SK-MEL-5 (cell line): ENCODE results near the gene NR1H2. TPM values are rescaled to one million over a fixed set of nuclear protein-coding genes. Genes with fewer than 3 reads are reported as not detected.
"Not testable (repeated sequence)": the region's sequence is repeated elsewhere in the genome, so short reads cannot be mapped to it uniquely, and the experiment has no call there.

Experiments
- DNase-seq: peaks from one replicate; pipeline ENCODE4 v3.0.0-alpha.2; 2016; ENCODE audit warnings: low read depth, low spot score
- in situ Hi-C: cut with HindIII; loops from 2 replicates; pipeline ENCODE4 v1.10.0; 2016; ENCODE audit warnings: low sequenced_read_pairs, high pct_unique_total_duplicates, low pct_unique_long_range_greater_than_20kb
- polyA plus RNA-seq, 2 experiments: library from polyadenylated mRNA; depleted of rRNA; stranded (reverse); fragments of >200 nt; gene quantifications; 2 replicates each; pipeline ENCODE4 v1.2.3, GENCODE V29; 2015
- total RNA-seq: library from RNA; depleted of rRNA; stranded (reverse); fragments of >200 nt; shearing (Covaris generic); gene quantifications from 2 replicates; pipeline ENCODE4 v1.2.3, GENCODE V29; 2014; rRNA removed

NR1H2 gene
- 82.1 and 82.4 TPM in 2 replicates for total RNA-seq
- 114 and 120 TPM in 2 replicates for polyA plus RNA-seq (2015; cell fraction: cytosol; rRNA removed)
- 87.9 and 109 TPM in 2 replicates for polyA plus RNA-seq (2015; cell fraction: nucleus; rRNA removed)

DNA sequence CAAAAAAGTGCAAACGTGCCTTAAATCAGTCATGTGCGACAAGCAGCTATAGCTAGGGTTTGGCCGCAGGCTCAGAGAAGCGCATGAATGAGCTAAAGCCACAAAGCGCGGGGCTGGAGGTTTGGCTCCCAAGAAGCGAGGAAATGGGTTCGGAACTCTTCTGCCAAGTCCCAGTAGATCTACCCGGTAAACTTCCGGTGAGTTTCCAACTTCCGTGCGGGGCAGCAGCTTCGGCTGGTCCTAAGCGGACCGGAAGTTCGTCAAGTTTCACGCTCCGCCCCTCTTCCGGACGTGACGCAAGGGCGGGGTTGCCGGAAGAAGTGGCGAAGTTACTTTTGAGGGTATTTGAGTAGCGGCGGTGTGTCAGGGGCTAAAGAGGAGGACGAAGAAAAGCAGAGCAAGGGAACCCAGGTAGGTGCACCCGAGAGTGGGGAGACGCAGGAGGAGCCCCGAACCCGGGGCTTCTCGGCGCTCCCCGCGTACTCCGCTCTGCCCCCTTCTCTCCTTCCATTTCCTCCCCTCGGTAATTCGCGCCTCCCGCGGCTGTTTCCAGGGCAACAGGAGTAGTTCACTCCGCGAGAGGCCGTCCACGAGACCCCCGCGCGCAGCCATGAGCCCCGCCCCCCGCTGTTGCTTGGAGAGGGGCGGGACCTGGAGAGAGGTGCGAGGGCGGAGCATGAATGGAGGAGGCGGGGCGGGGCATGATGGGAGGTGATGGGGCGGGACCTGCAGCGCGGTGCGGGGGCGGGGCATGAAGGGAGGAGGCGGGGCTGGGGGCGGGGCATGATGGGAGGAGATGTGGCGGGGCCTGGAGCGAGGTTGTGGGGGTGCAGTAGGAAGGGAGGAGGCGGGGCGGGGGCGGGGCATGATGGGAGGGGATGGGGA is at the start of gene NR1H2:
TSS of gene NR1H2 (plus strand) at position 292 of the 885 bp plus-strand sequence. CDS start 1,149 bp downstream, outside the sequence.
- in situ Hi-C loops = no loop called here
- DNase-seq = peak; percentile 97

DNA sequence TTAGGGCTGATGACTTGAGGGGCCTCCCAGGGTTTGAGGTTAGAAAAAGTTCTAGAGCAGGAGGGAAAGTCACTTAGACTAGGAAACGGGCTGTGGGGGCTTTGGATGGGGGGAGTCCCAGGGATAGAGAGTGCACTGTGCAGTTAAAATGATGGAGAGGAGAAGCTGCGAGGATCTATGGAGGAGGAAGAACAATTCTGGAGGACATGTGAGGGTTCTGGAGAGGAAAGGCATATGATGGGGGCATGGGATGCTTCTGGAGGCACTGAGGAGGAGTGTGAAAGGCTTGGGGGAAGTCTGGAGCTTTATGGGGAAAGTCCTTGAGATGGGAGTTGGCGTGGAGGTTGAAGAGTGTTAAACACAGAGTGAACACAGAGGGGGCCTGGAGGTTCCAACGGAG is 49.2 kb upstream of the NR1H2 start:
- in situ Hi-C loops = no loop called here
- DNase-seq = no peak

DNA sequence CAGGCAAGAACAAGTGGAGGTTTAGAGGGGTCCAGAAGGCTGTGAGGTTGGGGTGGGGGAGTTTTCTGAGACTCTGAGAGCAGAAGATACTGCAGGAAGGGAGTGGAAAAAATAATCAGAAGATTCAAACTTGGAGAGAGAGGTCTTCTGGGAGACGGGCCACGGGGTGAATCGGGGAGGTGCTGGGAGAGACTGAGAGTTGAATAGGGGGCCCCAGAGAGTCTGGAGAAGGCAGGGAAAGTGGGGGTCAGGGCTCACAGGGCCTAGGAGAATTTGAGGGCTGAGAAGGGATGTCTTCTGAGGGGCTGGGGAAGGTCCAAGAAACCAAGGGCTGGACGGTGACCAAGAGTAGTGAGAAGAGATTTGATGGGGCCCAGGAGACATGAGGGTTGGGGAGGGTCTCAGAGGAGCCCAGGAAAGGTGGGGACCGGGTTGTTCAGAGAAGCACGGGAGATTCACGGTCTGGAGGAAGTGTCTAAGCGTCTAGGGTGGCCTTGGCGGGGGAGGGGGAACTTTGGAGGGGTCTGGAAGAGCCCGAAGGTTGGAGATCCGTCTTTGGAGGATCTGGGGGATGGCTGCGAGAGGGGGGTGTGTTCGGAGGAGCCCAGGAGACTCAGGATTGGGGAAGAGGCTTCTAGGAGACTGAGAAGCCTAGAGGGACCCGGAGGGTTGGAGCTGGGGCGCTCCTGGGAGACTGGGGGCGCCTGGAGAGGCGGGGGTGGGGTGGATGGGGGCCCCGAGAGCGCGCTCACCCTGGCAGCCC is 48.6 kb upstream of the NR1H2 start:
- in situ Hi-C loops = no loop called here

DNA sequence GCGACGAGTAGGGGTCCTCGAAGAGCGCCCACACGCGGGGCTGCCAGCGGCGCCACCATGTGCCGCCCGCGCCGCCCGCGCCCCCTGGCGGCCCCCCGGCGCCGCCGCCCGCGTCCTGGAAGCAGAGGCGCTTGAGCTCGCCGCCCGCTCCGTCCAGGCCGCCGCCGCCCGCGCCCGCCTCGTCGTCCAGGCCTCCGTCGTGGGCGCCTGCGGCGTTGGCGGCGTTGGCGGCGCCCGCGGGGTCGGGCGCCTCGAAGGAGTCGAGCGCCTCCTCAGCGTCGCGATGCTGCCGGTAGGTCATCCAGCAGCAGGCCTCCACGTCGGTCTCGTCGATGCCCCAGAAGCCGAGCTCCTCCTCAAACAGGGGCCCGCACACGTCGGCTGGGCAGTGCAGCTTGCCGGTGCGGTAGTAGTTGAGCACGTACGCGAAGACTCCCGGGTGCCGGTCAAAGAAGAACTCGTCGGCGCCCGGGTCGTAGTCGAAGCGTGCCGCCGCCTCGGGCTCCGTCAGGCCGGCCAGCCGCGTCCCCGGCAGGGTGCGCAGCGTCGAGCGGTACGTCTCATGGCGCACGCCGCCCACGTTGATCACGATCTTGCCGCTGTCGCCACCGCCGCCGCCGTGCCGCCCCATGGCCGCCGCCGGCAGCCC is 47.9 kb upstream of the NR1H2 start:
- in situ Hi-C loops = no loop called here
- peak; percentile 20 for DNase-seq

More for the DNA sequence above, 48.6 kb upstream of the NR1H2 start:
- DNase-seq = no peak

DNA sequence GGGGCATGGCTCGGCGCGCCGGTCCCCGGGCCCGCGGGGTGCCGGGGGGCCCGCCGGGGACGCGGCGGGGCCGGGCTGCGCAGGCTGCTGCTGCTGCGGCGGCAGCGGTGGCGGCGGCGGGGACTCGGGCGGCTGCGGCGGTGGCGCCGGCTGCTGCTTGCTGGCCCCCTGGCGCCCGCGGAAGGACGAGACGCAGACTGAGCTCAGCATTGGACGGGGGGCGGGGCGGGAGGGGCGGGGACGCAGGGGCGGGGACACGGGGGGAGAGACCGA is 47.4 kb upstream of the NR1H2 start:
- no peak for DNase-seq
- in situ Hi-C loops = no loop called here

DNA sequence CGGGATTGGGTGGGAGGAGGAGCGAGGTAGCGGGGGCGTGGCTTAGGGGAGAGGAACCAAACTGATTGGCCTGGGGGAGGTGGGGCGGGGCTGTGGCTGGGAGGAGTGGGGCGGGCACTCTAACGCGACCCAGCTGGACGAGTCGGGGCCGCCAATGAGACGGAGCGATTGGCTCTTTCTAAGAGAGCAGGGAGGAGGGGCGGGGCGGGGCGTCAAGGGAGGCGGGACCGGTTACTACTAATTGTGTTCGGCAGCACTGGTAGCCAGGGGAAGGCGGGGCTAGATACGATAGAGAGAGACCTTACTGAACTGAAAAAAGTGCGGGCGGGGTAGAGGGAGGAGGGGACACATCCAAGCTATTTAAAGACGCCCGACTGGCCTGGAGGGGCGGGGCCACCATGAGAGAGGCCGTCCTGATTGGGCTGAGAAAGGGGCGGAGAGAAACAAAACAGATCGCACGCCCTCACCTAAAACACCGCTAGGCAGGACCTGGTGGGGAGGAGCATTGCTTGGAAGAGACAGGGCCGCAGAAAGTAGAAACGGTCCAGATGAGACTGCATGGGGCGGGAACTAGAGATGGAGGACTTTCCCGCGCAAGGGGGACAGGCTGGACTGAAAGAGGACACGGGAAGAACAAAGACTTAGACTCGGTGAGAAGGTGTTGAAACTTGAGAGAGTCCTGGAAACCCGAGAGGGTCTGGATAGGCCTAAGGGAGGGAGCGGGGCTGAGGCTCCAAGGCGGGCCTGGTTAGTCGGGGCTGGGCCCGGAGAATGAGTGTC is 46.9 kb upstream of the NR1H2 start, which contains the start of gene KCNC3:
TSS of gene KCNC3 (minus strand) at position 232 of the 780 bp plus-strand sequence. CDS start 295 bp downstream, outside the sequence.
- peak; percentile 99 for DNase-seq
- in situ Hi-C loops = no loop called here

DNA sequence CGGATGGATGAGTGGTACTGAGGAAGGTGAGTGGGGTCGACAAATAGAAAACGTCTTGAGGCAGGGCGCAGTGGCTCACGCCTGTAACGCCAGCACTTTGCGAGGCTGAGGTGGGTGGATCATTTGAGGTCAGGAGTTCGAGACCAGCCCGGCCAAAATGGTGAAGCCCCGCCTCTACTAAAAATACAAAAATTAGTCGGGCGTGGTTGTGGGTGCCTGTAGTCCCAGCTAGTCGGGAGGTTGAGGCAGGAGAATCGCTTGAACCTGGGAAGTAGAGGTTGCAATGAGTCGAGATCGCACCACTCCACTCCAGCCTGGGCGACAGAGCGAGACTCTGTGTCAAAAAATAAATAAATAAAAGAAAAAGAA is 46.3 kb upstream of the NR1H2 start:
- in situ Hi-C loops, DNase-seq: not testable (repeated sequence)

DNA sequence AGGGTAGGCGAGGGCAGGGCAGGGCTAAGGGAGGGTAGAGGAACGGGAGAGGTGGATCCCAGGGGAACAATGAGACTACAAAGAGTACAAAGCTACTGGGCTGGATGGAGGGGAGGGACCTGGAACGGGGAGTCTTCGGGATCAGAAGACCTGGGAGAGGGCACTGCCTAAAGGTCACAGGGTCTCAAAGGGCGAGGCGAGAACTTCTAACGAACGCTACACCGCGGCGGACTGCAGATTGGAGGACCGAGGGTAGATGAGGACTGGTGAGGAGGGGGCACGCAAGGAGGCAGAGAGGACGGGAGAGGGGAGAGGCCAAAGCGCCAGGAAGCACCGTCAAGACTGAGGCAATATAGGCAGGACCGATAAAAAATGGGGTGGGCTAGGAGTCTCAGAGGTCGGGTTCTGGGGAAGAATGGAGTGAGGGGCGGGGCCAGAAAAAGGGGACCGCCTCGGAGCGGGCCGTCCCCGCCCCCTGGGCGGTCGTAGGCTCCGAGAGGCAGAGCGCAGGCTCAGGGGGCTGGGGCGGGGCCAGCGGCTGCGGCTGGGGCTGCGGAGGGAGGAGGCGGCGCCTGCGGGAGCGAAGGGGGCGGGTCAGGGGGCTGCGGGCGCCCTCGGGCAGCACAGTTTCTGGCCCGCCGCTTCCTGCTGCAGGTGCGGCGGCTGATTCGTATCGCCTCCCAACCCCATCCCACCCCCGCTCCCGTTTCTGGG is 45.7 kb upstream of the NR1H2 start:
- DNase-seq = peak; percentile 85
- in situ Hi-C loops = no loop called here

DNA sequence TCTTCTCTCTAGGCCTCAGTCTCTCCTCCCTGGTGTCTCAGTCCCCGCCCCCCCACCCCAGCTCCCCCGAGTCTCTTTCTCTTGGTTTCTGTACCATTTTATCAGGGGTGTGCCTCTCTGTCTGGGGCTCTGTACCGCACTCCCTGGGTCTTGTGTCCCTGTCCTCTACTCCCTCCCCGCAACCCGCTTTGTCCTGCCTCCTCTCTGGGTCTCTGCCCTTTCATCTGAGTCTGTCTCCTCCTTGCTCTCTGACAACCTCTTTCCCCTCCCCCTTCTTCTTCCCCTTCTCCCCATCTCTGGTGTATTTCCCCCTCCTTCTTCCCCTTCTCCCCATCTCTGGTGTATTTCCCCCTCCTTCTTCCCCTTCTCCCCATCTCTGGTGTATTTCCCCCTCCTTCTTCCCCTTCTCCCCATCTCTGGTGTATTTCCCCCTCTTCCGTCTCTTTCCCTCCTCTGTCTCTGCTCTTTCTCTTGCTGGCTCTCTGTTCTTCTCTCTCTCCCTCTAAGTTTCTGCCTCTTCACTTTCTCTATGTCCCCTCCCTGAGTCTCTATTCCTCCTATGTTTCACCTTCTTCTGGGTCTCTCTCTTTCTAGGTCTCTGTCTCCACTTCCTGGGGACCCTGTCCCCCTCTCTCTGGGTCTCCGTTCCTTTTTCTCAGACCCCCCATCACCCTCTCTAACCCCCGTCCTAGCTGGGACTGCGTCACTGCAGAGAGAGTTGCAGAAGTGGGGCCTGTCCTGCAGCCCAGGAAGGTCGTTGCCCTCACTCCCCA is 44.9 kb upstream of the NR1H2 start:
- DNase-seq = no peak
- in situ Hi-C loops = no loop called here

DNA sequence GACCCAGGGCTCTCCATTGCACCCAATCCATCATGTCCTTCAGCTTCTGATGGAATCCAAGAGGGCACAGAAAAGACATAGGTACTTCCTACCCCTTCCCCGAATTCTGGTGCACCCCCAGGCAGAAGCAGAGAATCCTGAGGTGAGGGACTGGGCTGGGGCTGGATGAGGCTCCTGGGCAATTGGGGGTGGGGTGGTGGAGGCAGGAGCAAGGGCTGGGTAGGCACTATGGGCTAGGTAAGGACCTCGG is 44.3 kb upstream of the NR1H2 start:
- in situ Hi-C loops = no loop called here
- no peak for DNase-seq

DNA sequence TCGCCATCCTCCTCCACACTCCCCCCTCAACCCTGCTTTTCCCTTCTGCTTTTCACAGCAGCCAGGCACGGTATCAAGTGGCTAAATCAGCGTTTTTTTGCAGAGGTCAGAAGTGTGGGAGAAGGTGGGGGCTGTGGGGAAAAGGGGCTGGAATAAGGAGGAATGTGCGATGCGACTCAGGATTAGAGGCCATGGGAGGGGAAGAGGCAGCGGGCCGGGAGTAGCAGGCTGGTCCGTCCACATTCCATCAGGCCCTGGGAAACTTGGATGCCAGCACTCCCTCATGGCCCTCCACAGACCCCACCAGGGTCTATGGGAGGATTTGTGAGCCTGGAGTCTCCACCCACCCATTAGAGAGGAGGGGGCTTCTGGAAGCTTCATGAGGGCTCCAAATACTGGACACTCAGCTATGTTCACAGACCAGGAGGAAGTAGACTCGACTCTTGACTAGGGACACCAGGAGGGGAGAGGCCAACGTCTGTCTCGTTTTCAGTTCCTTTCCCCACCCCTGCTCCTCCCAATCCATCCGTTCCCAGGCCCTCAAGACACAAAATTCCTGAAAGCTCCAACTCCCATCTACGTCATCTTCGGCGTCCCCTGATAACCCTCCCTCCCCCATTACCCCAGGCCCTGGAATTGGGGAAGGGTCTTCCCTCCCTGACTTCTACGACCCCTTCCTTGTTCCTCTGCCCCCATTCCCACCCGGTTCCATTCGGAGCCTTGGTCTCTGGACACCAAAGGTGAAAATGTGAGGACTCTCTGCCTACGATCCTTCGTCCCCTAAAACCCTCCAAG is 43.8 kb upstream of the NR1H2 start:
- in situ Hi-C loops = no loop called here
- no peak for DNase-seq

DNA sequence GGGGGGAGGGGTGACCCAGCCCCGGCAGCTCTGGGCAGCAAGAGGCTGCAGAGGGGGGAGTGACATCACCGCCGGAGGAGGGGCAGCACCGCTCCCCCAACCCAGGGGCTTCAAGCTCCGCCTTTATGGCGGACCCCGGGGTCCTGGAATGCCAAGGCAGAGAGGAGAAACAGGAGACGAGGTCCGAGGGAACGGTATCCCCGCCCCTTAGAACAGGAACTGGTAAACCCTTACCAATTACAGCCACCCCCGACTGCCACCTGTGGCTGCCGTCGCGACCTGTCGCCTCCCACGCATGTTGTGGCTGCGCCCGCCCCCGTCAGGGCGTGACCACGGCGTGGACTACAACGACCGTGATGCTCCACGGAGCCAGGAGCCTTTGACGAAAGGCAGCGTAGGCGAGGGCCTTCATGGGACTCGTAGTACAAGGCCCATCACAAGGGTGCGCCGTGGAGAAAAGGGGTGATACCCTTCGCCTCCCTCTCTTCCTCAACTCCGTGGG is 43.0 kb upstream of the NR1H2 start:
- in situ Hi-C loops = no loop called here
- peak; percentile 94 for DNase-seq

DNA sequence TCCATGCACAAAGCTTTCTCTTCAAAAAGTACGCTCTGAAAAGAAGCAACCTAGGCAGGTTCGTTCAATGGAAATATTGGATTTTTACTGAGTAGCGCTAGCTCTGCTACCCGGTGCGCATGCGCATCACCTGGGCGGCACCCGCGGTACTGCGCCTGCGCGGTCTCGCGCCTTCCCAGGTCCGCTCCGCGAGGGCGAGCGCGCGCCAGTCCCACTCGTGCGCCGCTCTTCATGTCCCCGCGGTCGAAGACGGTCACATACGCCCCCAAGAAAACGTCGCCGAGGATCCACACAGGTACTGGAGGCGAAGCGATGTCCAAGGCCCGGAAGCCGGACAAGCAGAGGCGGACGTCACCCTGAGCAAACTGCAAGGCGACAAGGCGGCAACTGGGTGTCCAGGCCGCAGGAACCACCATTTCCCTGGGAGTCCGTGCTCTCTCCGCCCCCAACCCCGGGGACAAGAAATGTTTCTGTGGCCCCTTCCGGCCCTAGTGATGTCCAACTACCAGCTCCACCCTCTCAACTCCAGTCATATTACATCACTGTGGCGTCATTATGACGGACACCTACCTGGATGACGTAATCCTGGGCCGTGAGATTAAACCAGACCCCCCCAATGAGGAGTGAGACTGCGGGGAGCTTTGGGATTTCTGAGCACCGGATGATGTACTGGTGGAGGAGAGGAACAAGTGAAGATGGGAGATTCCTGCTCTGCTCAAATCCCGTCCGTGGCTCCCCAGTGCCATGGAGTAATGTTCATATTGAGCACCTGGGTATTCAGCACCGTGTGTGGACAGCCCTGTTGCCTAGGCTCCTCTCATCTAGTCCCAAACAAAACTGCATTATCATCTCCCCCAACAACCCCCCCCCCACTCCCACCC is 42.3 kb upstream of the NR1H2 start:
- DNase-seq = peak; percentile 20
- in situ Hi-C loops = no loop called here

DNA sequence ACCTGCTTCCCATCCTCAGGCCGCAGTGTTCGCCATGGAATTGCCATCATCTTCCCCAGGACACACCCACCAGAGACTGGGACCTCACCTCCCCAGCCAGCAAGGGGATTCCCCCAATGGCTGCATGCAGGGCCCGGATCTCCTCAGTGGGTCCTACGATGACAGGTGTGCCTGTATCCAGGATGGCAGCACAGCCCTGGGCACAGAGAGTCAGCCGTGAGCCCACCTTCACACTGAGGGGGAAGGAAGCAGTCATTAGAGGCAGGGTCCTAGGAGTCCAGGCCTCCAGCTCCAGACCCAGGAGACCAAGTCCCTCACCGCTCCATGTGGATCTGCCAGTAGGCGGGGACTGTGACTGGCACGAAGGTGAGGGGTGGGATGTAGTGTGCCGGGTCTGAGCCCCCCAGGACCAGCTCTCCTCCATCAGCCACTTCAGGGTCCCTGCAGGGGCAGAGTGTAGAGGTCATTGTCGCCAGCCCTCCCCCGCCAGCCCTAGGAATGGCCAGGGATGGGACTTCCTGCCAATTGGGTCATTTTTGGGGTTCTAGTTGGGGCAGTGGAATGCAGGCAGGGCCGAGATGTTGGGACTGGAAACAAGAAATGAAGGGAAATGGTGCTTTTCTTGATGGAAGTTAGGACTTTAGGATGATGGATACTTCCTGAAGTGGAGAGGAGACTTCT is 41.4 kb upstream of the NR1H2 start:
- in situ Hi-C loops = no loop called here
- DNase-seq = no peak
